ENCODE data around the gene PLEKHF1.

Gene PLEKHF1

DNA sequence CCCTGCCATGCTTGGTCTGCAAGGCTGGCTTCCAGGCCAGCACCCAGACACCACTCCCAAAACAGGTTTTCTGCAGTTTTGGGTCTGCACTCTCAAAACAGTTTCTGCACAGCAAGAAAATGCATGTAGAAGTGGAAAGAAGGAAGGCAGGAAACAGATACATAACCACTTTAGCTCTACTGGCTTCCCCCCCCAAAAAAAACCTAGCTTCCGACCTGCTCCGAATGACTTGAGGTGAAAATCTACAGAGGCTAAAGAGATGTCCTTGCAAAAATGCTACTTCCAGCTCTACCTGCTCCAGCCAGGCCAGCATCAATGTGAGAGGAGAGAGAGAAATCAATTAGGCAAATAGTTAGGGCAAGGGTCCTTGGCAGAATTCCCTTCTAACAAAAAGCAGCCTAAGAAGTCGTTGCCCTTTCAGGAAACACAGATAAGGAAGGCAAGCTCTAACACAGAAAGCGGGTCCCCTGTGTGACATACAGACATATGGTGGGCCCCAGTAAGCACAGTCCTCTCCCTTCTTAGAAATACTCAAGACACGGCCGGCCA is 46.4 kb downstream of the PLEKHF1 start:
- in situ Hi-C loops (cut with HindIII; ENCODE audit: low pct_ligation_motif_present, low pct_unique_long_range_greater_than_20kb, low sequenced_read_pairs) = no loop called here
- DNase-seq = no peak

DNA sequence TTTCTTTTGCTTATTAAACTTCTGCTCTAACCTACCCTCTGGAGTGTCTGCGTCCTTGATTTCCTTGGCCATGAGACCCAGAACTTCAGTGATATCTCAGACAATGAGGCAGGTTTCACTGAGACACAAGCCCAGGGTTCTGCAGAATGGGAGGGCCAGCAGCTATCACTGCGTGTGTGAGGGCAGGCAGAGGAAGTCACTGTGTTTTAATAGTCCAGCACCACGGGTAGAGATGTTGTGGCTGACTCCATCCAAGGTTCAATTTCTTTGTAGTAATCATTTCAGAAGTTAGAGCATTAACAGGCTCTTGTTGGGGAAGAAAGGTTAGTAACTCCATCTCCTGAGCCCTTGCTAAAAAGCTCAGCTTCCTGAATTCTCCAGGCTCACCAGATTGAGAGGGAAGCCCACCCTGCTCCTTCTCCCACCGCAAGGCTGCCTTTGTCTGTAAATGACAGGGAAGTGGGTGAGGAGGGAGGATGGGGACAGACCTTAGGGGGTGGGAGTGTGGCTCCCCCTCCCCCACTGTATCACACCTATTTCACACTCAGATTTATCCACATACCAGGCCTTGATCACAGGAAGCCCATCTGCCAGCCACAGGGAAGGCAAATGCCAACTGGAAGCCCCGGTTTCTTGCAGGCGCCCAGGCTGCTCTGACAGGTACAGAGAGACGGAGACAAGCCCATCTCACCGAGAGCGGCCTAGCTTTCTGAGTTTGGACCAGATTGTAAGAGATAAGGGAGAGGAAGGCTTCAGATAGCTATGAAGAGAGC is 47.7 kb downstream of the PLEKHF1 start:
- DNase-seq = no peak
- in situ Hi-C loops (cut with HindIII; ENCODE audit: low pct_ligation_motif_present, low pct_unique_long_range_greater_than_20kb, low sequenced_read_pairs) = no loop called here

DNA sequence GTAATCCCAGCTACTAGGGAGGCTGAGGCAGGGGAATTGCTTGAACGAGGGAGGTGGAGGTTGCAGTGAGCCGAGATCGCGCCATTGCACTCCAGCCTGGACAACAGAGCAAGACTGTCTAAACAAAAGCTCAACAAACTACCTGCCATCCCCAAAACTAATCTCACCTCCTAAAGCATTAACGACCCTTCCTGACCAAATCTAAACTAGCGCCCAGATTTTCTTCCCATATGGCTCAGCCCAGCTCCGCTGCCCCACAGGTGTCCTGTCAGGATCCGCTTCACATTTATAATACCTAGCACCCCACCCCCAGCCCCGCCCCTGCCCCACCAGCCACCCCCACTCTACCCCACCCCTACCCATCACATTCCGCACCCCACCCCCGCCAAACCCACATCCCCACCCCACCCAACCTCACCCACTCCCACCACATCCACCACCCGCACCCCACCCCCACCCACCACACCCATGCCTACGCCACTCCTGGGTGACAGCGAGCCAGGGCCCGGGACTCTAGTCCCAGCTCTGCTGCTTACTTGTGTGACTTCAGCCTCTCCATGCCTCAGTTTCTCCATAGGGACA is 49.2 kb downstream of the PLEKHF1 start:
- in situ Hi-C loops (cut with HindIII; ENCODE audit: low pct_ligation_motif_present, low pct_unique_long_range_greater_than_20kb, low sequenced_read_pairs) = no loop called here
- no peak for DNase-seq

- in situ Hi-C loops (cut with HindIII; ENCODE audit: low pct_ligation_motif_present, low pct_unique_long_range_greater_than_20kb, low sequenced_read_pairs) = no loop called here
- peak; percentile 50 for DNase-seq
These were observed 49.9 kb downstream of the PLEKHF1 start, which contains the start of gene C19orf12 for GRCh38 chr19:29714953-29715700. TSS of gene C19orf12 (minus strand) at chr19:29715261. CDS start at chr19:29708413, 6,848 bp downstream.

DNA sequence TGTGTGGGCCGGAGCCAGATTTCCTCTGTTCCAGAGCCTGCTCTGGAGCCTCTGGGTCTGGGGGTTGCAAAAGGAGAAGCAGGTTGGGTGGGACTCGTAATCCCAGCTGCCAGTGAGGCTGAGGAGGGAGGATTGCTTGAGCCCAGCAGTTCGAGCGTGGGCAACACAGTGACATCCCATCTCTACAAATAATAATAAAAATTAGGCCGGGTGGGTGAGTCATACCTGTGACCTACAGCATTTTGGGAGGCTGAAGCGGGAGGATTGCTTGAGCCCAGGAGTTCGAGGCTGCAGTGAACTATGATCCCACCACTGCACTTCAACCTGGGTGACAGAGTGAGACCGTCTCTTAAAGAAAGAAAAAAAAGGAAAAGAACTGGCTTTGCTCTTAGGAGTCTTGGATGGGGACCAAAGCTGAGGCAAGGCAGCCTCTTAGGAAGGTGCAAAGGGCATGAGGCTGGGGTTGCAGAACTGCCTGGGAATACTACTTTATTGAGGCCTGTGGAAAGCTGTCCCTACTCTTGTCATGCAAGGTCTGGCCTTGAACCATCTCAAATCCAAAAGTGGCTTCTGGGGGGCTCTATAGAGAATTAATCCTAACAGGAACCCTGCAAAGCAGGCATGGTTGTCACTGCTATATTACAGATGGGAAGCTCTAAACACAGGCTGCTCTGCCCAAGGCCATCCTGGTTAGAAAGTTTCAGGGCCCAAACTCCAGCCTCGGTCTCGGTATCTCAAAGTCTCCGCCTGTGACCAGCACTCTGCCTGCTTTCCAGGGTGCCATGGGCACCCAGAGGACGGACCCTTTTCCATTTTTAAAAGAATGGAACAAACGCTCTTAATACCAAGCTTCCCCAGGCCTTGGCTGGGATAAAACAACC is 50.7 kb downstream of the PLEKHF1 start:
- in situ Hi-C loops (cut with HindIII; ENCODE audit: low pct_ligation_motif_present, low pct_unique_long_range_greater_than_20kb, low sequenced_read_pairs) = no loop called here
- peak; percentile 6 for DNase-seq

DNA sequence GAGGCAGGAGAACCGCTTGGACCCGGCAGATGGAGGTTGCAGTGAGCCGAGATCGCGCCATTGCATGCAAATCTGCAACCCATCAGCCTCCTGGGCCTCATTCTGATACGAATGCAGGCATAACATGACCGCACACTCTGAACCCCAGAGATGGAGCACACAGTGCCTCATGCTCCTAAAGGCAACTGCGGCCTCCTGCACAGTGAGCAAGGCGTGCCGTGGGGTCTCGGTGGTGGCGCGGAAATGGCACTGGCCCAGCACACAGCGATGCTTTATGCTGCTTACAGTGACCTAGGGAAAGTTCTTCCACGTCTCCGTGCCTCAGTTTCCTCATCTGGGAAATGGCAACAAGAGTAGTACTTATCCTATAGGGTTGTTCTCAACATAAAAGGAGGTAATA is 51.8 kb downstream of the PLEKHF1 start:
- in situ Hi-C loops (cut with HindIII; ENCODE audit: low pct_ligation_motif_present, low pct_unique_long_range_greater_than_20kb, low sequenced_read_pairs) = no loop called here
- no peak for DNase-seq

DNA sequence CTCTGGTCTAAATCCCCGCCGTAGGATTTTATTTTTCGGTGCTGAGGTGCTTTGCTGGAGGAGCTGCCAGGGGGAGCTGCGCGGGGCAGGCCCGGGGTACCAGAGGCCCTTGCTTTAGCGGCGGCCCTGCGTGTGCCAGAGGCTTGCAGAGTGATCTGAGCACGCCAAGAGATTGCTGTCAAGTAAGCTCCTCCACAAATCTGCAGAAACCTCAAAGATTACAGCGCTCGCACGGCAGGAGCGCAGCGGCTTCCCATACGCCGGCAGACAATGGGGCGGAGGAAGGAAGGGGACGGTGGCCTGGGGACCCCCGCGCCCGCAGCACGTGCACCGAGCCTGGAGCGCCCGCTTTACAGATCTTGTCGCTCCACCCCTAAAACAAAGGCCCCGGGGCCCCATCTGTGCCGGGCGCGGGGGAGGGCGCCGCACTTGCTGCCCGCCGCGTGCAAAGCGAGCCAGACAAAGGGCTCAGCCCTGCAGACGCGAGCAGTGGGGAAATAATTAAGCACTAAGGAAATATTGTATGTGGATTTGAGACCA is 58.9 kb downstream of the PLEKHF1 start:
- DNase-seq = no peak
- in situ Hi-C loops (cut with HindIII; ENCODE audit: low pct_ligation_motif_present, low pct_unique_long_range_greater_than_20kb, low sequenced_read_pairs) = no loop called here

DNA sequence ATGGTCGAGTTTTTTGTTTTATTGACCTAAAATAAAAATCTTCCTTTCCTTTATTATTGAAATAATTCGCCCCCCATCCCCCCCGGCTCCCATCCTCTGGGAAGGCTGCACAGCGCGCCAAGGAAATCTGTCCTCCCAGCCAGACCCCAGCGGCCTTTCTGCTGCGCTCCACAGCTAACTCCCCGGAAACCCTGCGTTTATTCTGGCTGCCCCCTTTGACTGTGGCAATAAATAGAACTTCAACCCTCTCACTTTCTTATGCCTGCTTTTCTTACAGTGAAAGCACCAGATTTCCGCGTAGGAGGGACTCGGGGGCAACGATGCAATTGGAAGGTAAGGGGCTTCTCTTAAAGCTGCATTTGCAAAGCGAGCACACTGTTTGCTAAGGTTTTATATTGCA is 59.5 kb downstream of the PLEKHF1 start:
- DNase-seq = no peak
- in situ Hi-C loops (cut with HindIII; ENCODE audit: low pct_ligation_motif_present, low pct_unique_long_range_greater_than_20kb, low sequenced_read_pairs) = no loop called here
